SK-N-SH treated with all-trans-retinoic acid at 6 μM for 48 hours (cell line): ENCODE data around the gene EXOSC5.

Source experiments
- ATAC-seq: fragments of 200-7000 bp; cut with Tn5 transposase; 3 replicates; pipeline ENCODE4 v1.9.1; 2020; ENCODE audit warnings: mild to moderate bottlenecking, moderate library complexity
- ARNTL ChIP-seq: fragments of 450-650 bp; formaldehyde crosslinking; IDR thresholded peaks from 2 replicates; pipeline ENCODE4 v1.5.0; 2020; ENCODE audit warnings: low read depth, mild to moderate bottlenecking, moderate library complexity, borderline replicate concordance
- BACH2 ChIP-seq: fragments of 250-450 bp; sonication (Bioruptor Pico); IDR thresholded peaks from 2 replicates; pipeline ENCODE4 v1.9.0; 2021; ENCODE audit warnings: mild to moderate bottlenecking, borderline replicate concordance
- CSDC2 ChIP-seq: fragments of 250-450 bp; sonication (Bioruptor Pico); IDR thresholded peaks from 2 replicates; pipeline ENCODE4 v1.5.0; 2020; ENCODE audit warnings: mild to moderate bottlenecking, moderate library complexity
- ESRRG ChIP-seq: fragments of 250-450 bp; sonication (Bioruptor Pico); IDR thresholded peaks from 2 replicates; pipeline ENCODE4 v1.6.1; 2021; ENCODE audit warnings: mild to moderate bottlenecking
- GLIS3 ChIP-seq: fragments of 250-450 bp; sonication (Bioruptor Pico); IDR thresholded peaks from 2 replicates; pipeline ENCODE4 v1.5.0; 2020; ENCODE audit warnings: mild to moderate bottlenecking, moderate library complexity
- OSR1 ChIP-seq: fragments of 250-450 bp; sonication (Bioruptor Pico); IDR thresholded peaks from 2 replicates; pipeline ENCODE4 v1.8.0; 2022; ENCODE audit warnings: moderate library complexity, mild to moderate bottlenecking, inconsistent platforms
- POU6F1 ChIP-seq: fragments of 250-450 bp; sonication (Bioruptor Pico); IDR thresholded peaks from 2 replicates; pipeline ENCODE4 v1.8.0; 2021; ENCODE audit warnings: low read depth, mild to moderate bottlenecking, moderate library complexity, borderline replicate concordance
- PPARA ChIP-seq: fragments of 250-450 bp; sonication (Bioruptor Pico); IDR thresholded peaks from 2 replicates; pipeline ENCODE4 v1.5.0; 2020; ENCODE audit warnings: mild to moderate bottlenecking, borderline replicate concordance
- RARB ChIP-seq: fragments of 250-450 bp; sonication (Bioruptor Pico); IDR thresholded peaks from 2 replicates; pipeline ENCODE4 v1.8.0; 2021; ENCODE audit warnings: mild to moderate bottlenecking, moderate library complexity
- TCF4 ChIP-seq: fragments of 250-450 bp; sonication (Bioruptor Pico); IDR thresholded peaks from 2 replicates; pipeline ENCODE4 v1.8.0; 2021; ENCODE audit warnings: mild to moderate bottlenecking, moderate library complexity, borderline replicate concordance
- TOX ChIP-seq: fragments of 250-450 bp; sonication (Bioruptor Pico); IDR thresholded peaks from 2 replicates; pipeline ENCODE4 v1.8.0; 2021; ENCODE audit warnings: mild to moderate bottlenecking, moderate library complexity, borderline replicate concordance
- ZC3H10 ChIP-seq: fragments of 250-450 bp; sonication (Bioruptor Pico); IDR thresholded peaks from 2 replicates; pipeline ENCODE4 v1.5.1; 2021; ENCODE audit warnings: mild to moderate bottlenecking, moderate library complexity
- ZFP3 ChIP-seq: fragments of 250-450 bp; sonication (Bioruptor Pico); IDR thresholded peaks from 2 replicates; pipeline ENCODE4 v1.5.0; 2020; ENCODE audit warnings: mild to moderate bottlenecking, moderate library complexity
- ZNF70 ChIP-seq: fragments of 450-650 bp; formaldehyde crosslinking; IDR thresholded peaks from 2 replicates; pipeline ENCODE4 v1.5.0; 2020; ENCODE audit warnings: mild to moderate bottlenecking, moderate library complexity
- ZNF8 ChIP-seq: fragments of 450-650 bp; formaldehyde crosslinking; IDR thresholded peaks from 2 replicates; pipeline ENCODE4 v1.5.0; 2020; ENCODE audit warnings: mild to moderate bottlenecking, moderate library complexity
- TF ChIP-seq, protein P1 (sequence below): fragments of 250-450 bp; sonication (Bioruptor Pico); IDR thresholded peaks from 2 replicates; pipeline ENCODE4 v1.5.0; 2020; ENCODE audit warnings: mild to moderate bottlenecking, moderate library complexity
- TF ChIP-seq, protein P2 (sequence below): fragments of 250-450 bp; sonication (Bioruptor Pico); IDR thresholded peaks from 2 replicates; pipeline ENCODE4 v1.8.0; 2020; ENCODE audit warnings: mild to moderate bottlenecking, moderate library complexity, borderline replicate concordance
- TF ChIP-seq, protein P3 (sequence below): fragments of 250-450 bp; sonication (Bioruptor Pico); IDR thresholded peaks from 2 replicates; pipeline ENCODE4 v1.5.1; 2021; ENCODE audit warnings: mild to moderate bottlenecking, moderate library complexity

Gene EXOSC5

GRCh38 chr19:41430922-41431321, 33.8 kb upstream of the EXOSC5 start (continued):
- TF ChIP-seq, protein P1, sequence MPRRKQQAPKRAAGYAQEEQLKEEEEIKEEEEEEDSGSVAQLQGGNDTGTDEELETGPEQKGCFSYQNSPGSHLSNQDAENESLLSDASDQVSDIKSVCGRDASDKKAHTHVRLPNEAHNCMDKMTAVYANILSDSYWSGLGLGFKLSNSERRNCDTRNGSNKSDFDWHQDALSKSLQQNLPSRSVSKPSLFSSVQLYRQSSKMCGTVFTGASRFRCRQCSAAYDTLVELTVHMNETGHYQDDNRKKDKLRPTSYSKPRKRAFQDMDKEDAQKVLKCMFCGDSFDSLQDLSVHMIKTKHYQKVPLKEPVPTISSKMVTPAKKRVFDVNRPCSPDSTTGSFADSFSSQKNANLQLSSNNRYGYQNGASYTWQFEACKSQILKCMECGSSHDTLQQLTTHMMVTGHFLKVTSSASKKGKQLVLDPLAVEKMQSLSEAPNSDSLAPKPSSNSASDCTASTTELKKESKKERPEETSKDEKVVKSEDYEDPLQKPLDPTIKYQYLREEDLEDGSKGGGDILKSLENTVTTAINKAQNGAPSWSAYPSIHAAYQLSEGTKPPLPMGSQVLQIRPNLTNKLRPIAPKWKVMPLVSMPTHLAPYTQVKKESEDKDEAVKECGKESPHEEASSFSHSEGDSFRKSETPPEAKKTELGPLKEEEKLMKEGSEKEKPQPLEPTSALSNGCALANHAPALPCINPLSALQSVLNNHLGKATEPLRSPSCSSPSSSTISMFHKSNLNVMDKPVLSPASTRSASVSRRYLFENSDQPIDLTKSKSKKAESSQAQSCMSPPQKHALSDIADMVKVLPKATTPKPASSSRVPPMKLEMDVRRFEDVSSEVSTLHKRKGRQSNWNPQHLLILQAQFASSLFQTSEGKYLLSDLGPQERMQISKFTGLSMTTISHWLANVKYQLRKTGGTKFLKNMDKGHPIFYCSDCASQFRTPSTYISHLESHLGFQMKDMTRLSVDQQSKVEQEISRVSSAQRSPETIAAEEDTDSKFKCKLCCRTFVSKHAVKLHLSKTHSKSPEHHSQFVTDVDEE = no peak
- TF ChIP-seq, protein P2, sequence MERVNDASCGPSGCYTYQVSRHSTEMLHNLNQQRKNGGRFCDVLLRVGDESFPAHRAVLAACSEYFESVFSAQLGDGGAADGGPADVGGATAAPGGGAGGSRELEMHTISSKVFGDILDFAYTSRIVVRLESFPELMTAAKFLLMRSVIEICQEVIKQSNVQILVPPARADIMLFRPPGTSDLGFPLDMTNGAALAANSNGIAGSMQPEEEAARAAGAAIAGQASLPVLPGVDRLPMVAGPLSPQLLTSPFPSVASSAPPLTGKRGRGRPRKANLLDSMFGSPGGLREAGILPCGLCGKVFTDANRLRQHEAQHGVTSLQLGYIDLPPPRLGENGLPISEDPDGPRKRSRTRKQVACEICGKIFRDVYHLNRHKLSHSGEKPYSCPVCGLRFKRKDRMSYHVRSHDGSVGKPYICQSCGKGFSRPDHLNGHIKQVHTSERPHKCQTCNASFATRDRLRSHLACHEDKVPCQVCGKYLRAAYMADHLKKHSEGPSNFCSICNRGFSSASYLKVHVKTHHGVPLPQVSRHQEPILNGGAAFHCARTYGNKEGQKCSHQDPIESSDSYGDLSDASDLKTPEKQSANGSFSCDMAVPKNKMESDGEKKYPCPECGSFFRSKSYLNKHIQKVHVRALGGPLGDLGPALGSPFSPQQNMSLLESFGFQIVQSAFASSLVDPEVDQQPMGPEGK = no peak
- TF ChIP-seq, all 23 proteins: peak for 0

DNA sequence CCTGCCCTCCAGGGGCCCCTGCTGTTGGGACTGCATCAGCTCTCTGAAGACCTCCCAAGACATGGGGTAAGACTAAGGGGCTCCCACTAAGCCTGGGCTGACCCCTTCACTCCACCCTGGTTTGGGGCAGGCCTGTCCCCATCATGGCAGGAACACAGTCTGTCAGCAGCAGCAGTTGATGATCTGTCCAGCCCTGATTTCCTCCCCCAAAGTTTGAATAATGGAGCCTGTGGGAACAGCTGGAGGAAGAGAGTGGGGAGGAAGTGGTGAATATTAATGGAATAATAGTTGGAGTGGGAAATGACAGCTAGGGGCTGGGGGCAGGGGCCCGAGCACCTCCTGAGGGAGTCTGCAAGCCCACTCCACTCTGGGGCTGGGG, 31.3 kb upstream of the EXOSC5 start:
- TF ChIP-seq ZC3H10 (CRISPR knock-in tag) = no peak
- TF ChIP-seq OSR1 (CRISPR knock-in tag) = no peak
- TF ChIP-seq TOX (CRISPR knock-in tag) = no peak
- TF ChIP-seq ESRRG (CRISPR knock-in tag) = no peak
- TF ChIP-seq, protein P3, sequence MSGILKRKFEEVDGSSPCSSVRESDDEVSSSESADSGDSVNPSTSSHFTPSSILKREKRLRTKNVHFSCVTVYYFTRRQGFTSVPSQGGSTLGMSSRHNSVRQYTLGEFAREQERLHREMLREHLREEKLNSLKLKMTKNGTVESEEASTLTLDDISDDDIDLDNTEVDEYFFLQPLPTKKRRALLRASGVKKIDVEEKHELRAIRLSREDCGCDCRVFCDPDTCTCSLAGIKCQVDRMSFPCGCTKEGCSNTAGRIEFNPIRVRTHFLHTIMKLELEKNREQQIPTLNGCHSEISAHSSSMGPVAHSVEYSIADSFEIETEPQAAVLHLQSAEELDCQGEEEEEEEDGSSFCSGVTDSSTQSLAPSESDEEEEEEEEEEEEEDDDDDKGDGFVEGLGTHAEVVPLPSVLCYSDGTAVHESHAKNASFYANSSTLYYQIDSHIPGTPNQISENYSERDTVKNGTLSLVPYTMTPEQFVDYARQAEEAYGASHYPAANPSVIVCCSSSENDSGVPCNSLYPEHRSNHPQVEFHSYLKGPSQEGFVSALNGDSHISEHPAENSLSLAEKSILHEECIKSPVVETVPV (CRISPR knock-in tag) = no peak
- TF ChIP-seq, all 23 proteins: peak for 0
- ATAC-seq = no peak; the same call in 2 of the 3 replicates

GRCh38 chr19:41427647-41428480, 30.7 kb upstream of the EXOSC5 start:
- TF ChIP-seq OSR1 (CRISPR knock-in tag) (no peak), RARB (no peak), CSDC2 (CRISPR knock-in tag) (no peak), TCF4 (CRISPR knock-in tag) (no peak), ZNF70 (CRISPR knock-in tag) (no peak), POU6F1 (no peak), BACH2 (no peak), GLIS3 (CRISPR knock-in tag) (no peak), ARNTL (CRISPR knock-in tag) (no peak), ZFP3 (CRISPR knock-in tag) (no peak), ZNF8 (CRISPR knock-in tag) (no peak), PPARA (CRISPR knock-in tag) (no peak)
- TF ChIP-seq, protein P2 = no peak
- ATAC-seq = peak; percentile 13
